Panc1 (cell line): ENCODE data around the gene MICAL1. TPM values are rescaled to one million over a fixed set of nuclear protein-coding genes. Genes with fewer than 3 reads are reported as not detected.

Source experiments
- ATAC-seq: fragments of 200-7000 bp; cut with Tn5 transposase; 2 replicates; pipeline ENCODE4 v1.9.1; 2020; ENCODE audit warnings: mild to moderate bottlenecking, moderate library complexity
- BruUV-seq: library from RNA; stranded (reverse); fragments of 400-500 nt; replicated peaks from 2 replicates; lab custom pipeline; 2021; lab: Mats Ljungman, UMichigan
- CTCF ChIA-PET: fragments of 300-600 bp; sonication (Branson Sonifier 250); formaldehyde crosslinking; loops from one replicate; lab custom pipeline; 2022; ENCODE audit warnings: antibody characterized with exemption; lab: Charles Lee
- POLR2A ChIA-PET: fragments of 300-600 bp; sonication (Branson Sonifier 250); formaldehyde crosslinking; loops from one replicate; lab custom pipeline; 2022; ENCODE audit warnings: antibody characterized with exemption; lab: Charles Lee
- DNase-seq: peaks from one replicate; pipeline ENCODE4 v3.0.0-alpha.2; 2010; ENCODE audit warnings: low read depth, low spot score
- H3K27ac ChIP-seq: 2 replicates; pipeline ENCODE4 v1.5.1; 2011; ENCODE audit warnings: mild to moderate bottlenecking, low read length, inconsistent platforms
- H3K27me3 ChIP-seq: fragments of 200-500 bp; sonication (Bioruptor generic); 2 replicates; pipeline ENCODE4 v1.6.0; 2014; ENCODE audit warnings: low read length, inconsistent platforms; ENCODE audit not compliant: control insufficient read depth, insufficient read depth
- H3K36me3 ChIP-seq: fragments of 200-500 bp; sonication (Bioruptor generic); 2 replicates; pipeline ENCODE4 v1.5.1; 2014; ENCODE audit warnings: inconsistent platforms, mild to moderate bottlenecking, low read length, moderate library complexity; ENCODE audit not compliant: control insufficient read depth, insufficient read depth
- H3K4me1 ChIP-seq: 2 replicates; pipeline ENCODE4 v1.5.1; 2011; ENCODE audit warnings: inconsistent platforms, mild to moderate bottlenecking, low read length, moderate library complexity; ENCODE audit not compliant: control insufficient read depth, insufficient read depth
- H3K4me3 ChIP-seq, 2 experiments: 2 replicates each; pipeline ENCODE4 v1.5.1; 2011 to 2012; ENCODE audit warnings: low read depth in 2 of 2, low read length in 2 of 2, mild to moderate bottlenecking in 2 of 2, inconsistent platforms in 1 of 2, moderate library complexity in 1 of 2
- H3K9me3 ChIP-seq: fragments of 200-500 bp; sonication (Bioruptor generic); 2 replicates; pipeline ENCODE4 v1.5.1; 2014; ENCODE audit warnings: low read depth, mild to moderate bottlenecking, inconsistent platforms, low read length, moderate library complexity; ENCODE audit not compliant: control insufficient read depth, insufficient read depth
- CTCF ChIP-seq: fragments of 450-650 bp; IDR thresholded peaks from 2 replicates; pipeline ENCODE4 v1.5.1; 2017; ENCODE audit warnings: mild to moderate bottlenecking
- POLR2AphosphoS5 ChIP-seq: IDR thresholded peaks from 2 replicates; pipeline ENCODE4 v1.6.1; 2012; ENCODE audit warnings: mild to moderate bottlenecking, low read depth, low read length, moderate library complexity
- REST ChIP-seq, 2 experiments: IDR thresholded peaks; 2 replicates each; pipeline ENCODE4 v1.6.1; 2011 to 2012; ENCODE audit warnings: low read depth in 2 of 2, control low read depth in 1 of 2, low read length in 1 of 2, mild to moderate bottlenecking in 1 of 2, moderate library complexity in 1 of 2; ENCODE audit not compliant: insufficient read depth in 1 of 2
- SIN3A ChIP-seq: IDR thresholded peaks from 2 replicates; pipeline ENCODE4 v1.6.1; 2012; ENCODE audit warnings: low read depth, mild to moderate bottlenecking, low read length, moderate library complexity, borderline replicate concordance; ENCODE audit not compliant: insufficient read depth
- TCF7L2 ChIP-seq: IDR thresholded peaks from 2 replicates; pipeline ENCODE4 v1.6.1; 2011; ENCODE audit warnings: mild to moderate bottlenecking, low read depth, low read length, inconsistent platforms
- in situ Hi-C: cut with HindIII; loops from 2 replicates; pipeline ENCODE4 v1.10.0; 2016; ENCODE audit warnings: low sequenced_read_pairs, low pct_unique_long_range_greater_than_20kb
- intact Hi-C: fragments of 100-400 bp; cut with micrococcal nuclease; formaldehyde crosslinking; loops from one replicate; pipeline ENCODE4 v1.10.0; 2022; ENCODE audit not compliant: unreplicated experiment
- total RNA-seq: library from RNA; stranded (reverse); gene quantifications from one replicate; pipeline ENCODE4 v1.2.1, GENCODE V29; 2021; ENCODE audit not compliant: unreplicated experiment

MICAL1 gene
- total RNA-seq, 1 experiment from 2014 or later, result 64.5 TPM

GRCh38 chr6:109434456-109434855 lies 21.1 kb downstream of the MICAL1 start:
- in situ Hi-C loops, result no loop called here
- BruUV-seq, result no TSS peak
- intact Hi-C loops, result loop anchor here (10.0 kb wide), 1 partner anchor 250 kb away; no protein-coding TSS in a partner anchor
- ChIA-PET CTCF (no interaction called here), POLR2A (no interaction called here)
- Histone ChIP-seq H3K36me3 (no peaks in the 10 kb centered on the region), H3K4me1 (peaks cover 6% of the 10 kb centered on the region; the same call in 1 of the 2 replicates), H3K4me3 (no peak overlapping the region), H3K27me3 (no peaks in the 10 kb centered on the region), H3K9me3 (no peaks in the 10 kb centered on the region), H3K27ac (no peak overlapping the region)
- TF ChIP-seq CTCF (no peak), POLR2AphosphoS5 (no peak), REST (IDR thresholded peaks at IDR 0.05; ENCODE audit: insufficient read depth in 1 of 2, low read depth in 2 of 2, low read length in 1 of 2) (no peak), SIN3A (no peak)
- DNase-seq (no peak), ATAC-seq (no peak)

- Histone ChIP-seq H3K4me1 (peaks cover 4% of the 10 kb centered on the region; the same call in 1 of the 2 replicates), H3K27me3 (no peaks in the 10 kb centered on the region), H3K27ac (no peak overlapping the region), H3K36me3 (no peaks in the 10 kb centered on the region), H3K4me3 (no peak overlapping the region), H3K9me3 (no peaks in the 10 kb centered on the region)
- in situ Hi-C loops, result no loop called here
- DNase-seq (no peak), ATAC-seq (no peak)
- POLR2A ChIA-PET, result interaction anchor here (0.7 kb wide), 1 partner anchor 20 kb away, joined by 4 read pairs; no protein-coding TSS in a partner anchor
- no peak for TF ChIP-seq CTCF
- TF ChIP-seq POLR2AphosphoS5, result no peak
- no peak for TF ChIP-seq TCF7L2
- TF ChIP-seq SIN3A, result no peak
- TF ChIP-seq REST (IDR thresholded peaks at IDR 0.05; ENCODE audit: insufficient read depth in 1 of 2, low read depth in 2 of 2, low read length in 1 of 2), result no peak
- intact Hi-C loops, result no loop called here
- CTCF ChIA-PET, result no interaction called here
- no TSS peak for BruUV-seq
Measured at GRCh38 chr6:109429496-109429895, 26.1 kb downstream of the MICAL1 start.
